ENCODE measurements around the gene TMCC1.
"Not testable (repeated sequence)": the region's sequence is repeated elsewhere in the genome, so short reads cannot be mapped to it uniquely, and the experiment has no call there.

TMCC1 gene

GRCh38 chr3:129708328-129708861 lies 185.1 kb downstream of the TMCC1 start:
- no peak for DNase-seq

- no peak for DNase-seq
Observed at GRCh38 chr3:129705274-129705673, 188.2 kb downstream of the TMCC1 start.

- DNase-seq: no peak
Observed at GRCh38 chr3:129703913-129704312, 189.6 kb downstream of the TMCC1 start.

GRCh38 chr3:129702934-129703712 lies 190.4 kb downstream of the TMCC1 start:
- DNase-seq: no peak

GRCh38 chr3:129701161-129701560 lies 192.3 kb downstream of the TMCC1 start:
- no peak for DNase-seq

- DNase-seq: no peak
Observed at GRCh38 chr3:129699612-129700011, 193.9 kb downstream of the TMCC1 start.

GRCh38 chr3:129699199-129699598 lies 194.3 kb downstream of the TMCC1 start:
- DNase-seq: peak; percentile 29

GRCh38 chr3:129697229-129697969 lies 196.1 kb downstream of the TMCC1 start:
- DNase-seq: no peak

GRCh38 chr3:129696430-129696829 lies 197.1 kb downstream of the TMCC1 start:
- DNase-seq: not testable (repeated sequence)

GRCh38 chr3:129695230-129695629 lies 198.3 kb downstream of the TMCC1 start:
- DNase-seq: no peak

GRCh38 chr3:129694228-129694627 lies 199.3 kb downstream of the TMCC1 start:
- DNase-seq: no peak

- DNase-seq: no peak
Observed at GRCh38 chr3:129692743-129693142, 200.8 kb downstream of the TMCC1 start.

GRCh38 chr3:129690963-129691362 lies 202.5 kb downstream of the TMCC1 start:
- DNase-seq: no peak

GRCh38 chr3:129690406-129690805 lies 203.1 kb downstream of the TMCC1 start:
- DNase-seq: peak; percentile 82

GRCh38 chr3:129689036-129689435 lies 204.5 kb downstream of the TMCC1 start:
- DNase-seq: no peak

- no peak for DNase-seq
Observed at GRCh38 chr3:129688271-129688895, 205.1 kb downstream of the TMCC1 start.

- no peak for DNase-seq
Observed at GRCh38 chr3:129687586-129688125, 205.9 kb downstream of the TMCC1 start.

- no peak for DNase-seq
Observed at GRCh38 chr3:129686941-129687340, 206.6 kb downstream of the TMCC1 start.

GRCh38 chr3:129684270-129684669 lies 209.2 kb downstream of the TMCC1 start:
- DNase-seq: no peak

- DNase-seq: no peak
Observed at GRCh38 chr3:129683201-129683600, 210.3 kb downstream of the TMCC1 start.

- no peak for DNase-seq
Observed at GRCh38 chr3:129676985-129677384, 216.5 kb downstream of the TMCC1 start.

- not testable (repeated sequence) for DNase-seq
Observed at GRCh38 chr3:129674798-129675123, 218.8 kb downstream of the TMCC1 start.
